K562 (cell line): Measurements from ENCODE around the gene PATL2. TPM values are rescaled to one million over a fixed set of nuclear protein-coding genes. Genes with fewer than 3 reads are reported as not detected.

ENCODE experiments used
- ATAC-seq: fragments of 200-7000 bp; cut with Tn5 transposase; 3 replicates; pipeline ENCODE4 v1.9.1; 2020; ENCODE audit warnings: moderate library complexity
- BruUV-seq: library from RNA; stranded (reverse); fragments of 400-500 nt; replicated peaks from 2 replicates; lab custom pipeline; 2021; lab: Mats Ljungman, UMichigan
- CTCF ChIA-PET: fragments of 300-600 bp; formaldehyde crosslinking; extraction: SDS; loops from one replicate; lab custom pipeline; 2021; ENCODE audit warnings: low intra/inter-chr PET ratio; lab: Yijun Ruan, JAX
- POLR2A ChIA-PET: fragments of 300-600, 350-650 bp; sonication (Branson Sonifier 250); formaldehyde crosslinking; extraction: SDS; loops from one replicate; lab custom pipeline; 2021; ENCODE audit warnings: antibody characterized with exemption, inconsistent platforms; lab: Yijun Ruan, JAX
- DNase-seq, 4 experiments: peaks; one replicate each; pipeline versions ENCODE4 v3.0.0 to v3.0.0-alpha.2; 2011 to 2018; ENCODE audit warnings: low spot score in 3 of 4, mixed read lengths in 3 of 4; ENCODE audit errors: extremely low read depth in 1 of 4
- FAIRE-seq: peaks from 2 replicates; lab custom pipeline; 2011; peaks lifted over from hg19 to GRCh38; lab: Jason Lieb, UNC
- H2AFZ ChIP-seq: 2 replicates; pipeline ENCODE4 v1.6.0; 2011; ENCODE audit warnings: low read depth, low read length, control low read depth, inconsistent platforms
- H3K27ac ChIP-seq: fragments of 200-600 bp; 3 replicates; pipeline ENCODE4 v1.8.0; 2011; ENCODE audit warnings: low read depth, mild to moderate bottlenecking, control low read depth, inconsistent platforms, low read length, moderate library complexity, mixed read lengths; ENCODE audit errors: extremely low read depth
- H3K27me3 ChIP-seq, 2 experiments: fragments of 300-600 bp in 1 of 2; 2 replicates in 1 of 2; 3 replicates in 1 of 2; pipeline versions ENCODE4 v1.6.0 to v1.8.0; 2011; ENCODE audit warnings: inconsistent platforms in 2 of 2, low read length in 2 of 2, mild to moderate bottlenecking in 1 of 2, mixed read lengths in 1 of 2, moderate library complexity in 1 of 2; ENCODE audit not compliant: control insufficient read depth in 2 of 2, insufficient read depth in 2 of 2
- H3K36me3 ChIP-seq: fragments of 300-600 bp; 3 replicates; pipeline ENCODE4 v1.8.0; 2011; ENCODE audit warnings: mild to moderate bottlenecking, low read length, inconsistent platforms; ENCODE audit not compliant: control insufficient read depth, insufficient read depth
- H3K4me1 ChIP-seq, 2 experiments: fragments of 200-600 bp in 1 of 2; replicated peaks in 1 of 2; 2 replicates in 1 of 2; 3 replicates in 1 of 2; pipeline versions ENCODE4 v1.5.1 to v1.8.0; 2011; ENCODE audit warnings: inconsistent platforms in 2 of 2, low read length in 2 of 2, mild to moderate bottlenecking in 1 of 2, mixed read lengths in 1 of 2, moderate library complexity in 1 of 2; ENCODE audit not compliant: control insufficient read depth in 2 of 2, insufficient read depth in 2 of 2
- H3K4me2 ChIP-seq: 2 replicates; pipeline ENCODE4 v1.6.1; 2011; ENCODE audit warnings: low read length, control low read depth, inconsistent platforms, mixed read lengths; ENCODE audit not compliant: insufficient read depth
- H3K4me3 ChIP-seq: fragments of 200-600 bp; sonication (generic), shearing (Covaris generic); 2 replicates; pipeline ENCODE4 v1.5.1; 2016; ENCODE audit warnings: control low read depth, inconsistent platforms
- H3K79me2 ChIP-seq: fragments of 200-600 bp; 3 replicates; pipeline ENCODE4 v1.8.0; 2011; ENCODE audit warnings: low read length, inconsistent platforms; ENCODE audit not compliant: control insufficient read depth, insufficient read depth
- H3K9ac ChIP-seq, 2 experiments: 2 replicates each; pipeline versions ENCODE4 v1.6.0 to v1.6.1; 2011; ENCODE audit warnings: low read depth in 2 of 2, low read length in 2 of 2, control low read depth in 1 of 2, inconsistent platforms in 1 of 2, mild to moderate bottlenecking in 1 of 2, mixed read lengths in 1 of 2; ENCODE audit not compliant: insufficient read depth in 1 of 2
- H3K9me1 ChIP-seq: one replicate; pipeline ENCODE4 v1.6.0; 2011; ENCODE audit warnings: inconsistent platforms, mild to moderate bottlenecking, low read length, moderate library complexity; ENCODE audit not compliant: control insufficient read depth, insufficient read depth
- H3K9me3 ChIP-seq: replicated peaks from 2 replicates; pipeline ENCODE4 v1.5.1; 2011; ENCODE audit warnings: low read depth, low read length, inconsistent platforms; ENCODE audit not compliant: control insufficient read depth, insufficient read depth
- H4K20me1 ChIP-seq: replicated peaks from 2 replicates; pipeline ENCODE4 v1.6.1; 2011; ENCODE audit warnings: low read length, inconsistent platforms, mixed read lengths; ENCODE audit not compliant: control insufficient read depth, insufficient read depth
- CHD1 ChIP-seq: fragments of 200-600 bp; sonication (generic); IDR thresholded peaks from one replicate; pipeline ENCODE4 v1.6.1; 2012; ENCODE audit warnings: mild to moderate bottlenecking, moderate library complexity, low read length, inconsistent platforms
- MYNN ChIP-seq, 2 experiments: sonication (generic); formaldehyde crosslinking in 1 of 2; IDR thresholded peaks; 2 replicates each; pipeline versions ENCODE4 v1.5.0 to v1.6.1; 2016 to 2020; ENCODE audit warnings: antibody characterized with exemption in 1 of 2, missing genetic modification reagents in 1 of 2
- ZNF121 ChIP-seq: sonication (generic); formaldehyde crosslinking; conservative IDR thresholded peaks from 2 replicates; pipeline ENCODE4 v1.8.0; 2022; ENCODE audit warnings: missing genetic modification reagents
- WGBS: fragments of 100-300 bp; shearing (Covaris generic); methylation state at CpG from one replicate; pipeline ENCODE4 v1.1.6; 2016; ENCODE audit warnings: low coverage, mixed read lengths; ENCODE audit not compliant: insufficient coverage; ENCODE audit errors: missing lambda C conversion rate; 5-methylcytosine and 5-hydroxymethylcytosine counted together
- in situ Hi-C: fragments of 300-500 bp; cut with MboI; formaldehyde crosslinking; loops from 4 replicates; pipeline ENCODE4 v1.15.0; 2018; ENCODE audit warnings: inconsistent platforms, mixed read lengths
- intact Hi-C: fragments of 100-400 bp; cut with micrococcal nuclease; formaldehyde crosslinking; loops from 2 replicates; pipeline ENCODE4 v1.14.2; 2022
- polyA plus RNA-seq, 8 experiments: library from polyadenylated mRNA; depleted of rRNA in 4 of 8; stranded (reverse) in 5 of 8; unstranded in 3 of 8; fragments of >200 nt; fragmentation: Nextera tagmentation in 2 of 8; fragmentation: Illumina TruSeq in 1 of 8; extraction: Ambion mirVana in 2 of 8; extraction: Trizol in 1 of 8; gene quantifications; 2 replicates each; pipeline versions ENCODE4 v1.2.1 to v1.2.3, GENCODE V29; 2011 to 2014; ENCODE audit warnings: inconsistent platforms in 1 of 8, missing spikeins in 1 of 8
- total RNA-seq, 7 experiments: library from RNA; depleted of rRNA in 6 of 7; stranded (reverse); fragments of >200 nt in 6 of 7; fragmentation: Illumina TruSeq in 2 of 7; extraction: Trizol in 2 of 7; gene quantifications; 2 replicates each; pipeline versions ENCODE4 v1.2.1 to v1.2.3, GENCODE V29; 2011 to 2021; ENCODE audit warnings: low replicate concordance in 1 of 7
- TF ChIP-seq, protein P1 (sequence below): sonication (generic); formaldehyde crosslinking; IDR thresholded peaks from 2 replicates; pipeline ENCODE4 v1.8.1; 2023; ENCODE audit warnings: mild to moderate bottlenecking, missing genetic modification reagents
- TF ChIP-seq, protein P2 (sequence below), 2 experiments: fragments of 450-650 bp; IDR thresholded peaks; 2 replicates each; pipeline ENCODE4 v1.6.1; 2016; ENCODE audit warnings: mild to moderate bottlenecking in 2 of 2, borderline replicate concordance in 1 of 2, low read depth in 1 of 2, moderate library complexity in 1 of 2

The PATL2 gene
- total and polyA plus RNA-seq, 9 of the 15 experiments (the other 6 are each of a cell fraction or from before 2014, with no cell fraction given): 0.42 to 1.1 (median 0.86) TPM

DNA sequence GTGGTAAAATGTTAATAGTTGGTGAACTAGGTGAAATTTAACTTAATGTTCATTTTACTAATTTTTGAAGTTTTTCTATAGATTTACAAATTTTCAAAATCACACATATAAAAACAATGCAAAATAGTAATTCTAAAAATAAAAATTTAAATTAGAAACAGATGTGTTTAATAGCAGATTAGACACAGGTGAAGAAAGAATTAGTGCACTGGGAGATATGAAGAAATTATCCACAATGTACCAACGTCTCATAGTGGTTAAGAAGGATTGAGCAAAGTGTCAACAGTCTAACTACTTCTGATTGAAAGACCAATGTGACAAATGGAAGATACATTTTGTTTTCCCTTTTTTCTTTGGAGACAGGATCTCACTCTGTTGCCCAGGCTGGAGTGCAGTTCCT is 74.1 kb downstream of the PATL2 start:
- CTCF ChIA-PET: no interaction called here
- no TSS peak for BruUV-seq
- WGBS: 70% methylated on average over 1 of the region's 1 CpG

DNA sequence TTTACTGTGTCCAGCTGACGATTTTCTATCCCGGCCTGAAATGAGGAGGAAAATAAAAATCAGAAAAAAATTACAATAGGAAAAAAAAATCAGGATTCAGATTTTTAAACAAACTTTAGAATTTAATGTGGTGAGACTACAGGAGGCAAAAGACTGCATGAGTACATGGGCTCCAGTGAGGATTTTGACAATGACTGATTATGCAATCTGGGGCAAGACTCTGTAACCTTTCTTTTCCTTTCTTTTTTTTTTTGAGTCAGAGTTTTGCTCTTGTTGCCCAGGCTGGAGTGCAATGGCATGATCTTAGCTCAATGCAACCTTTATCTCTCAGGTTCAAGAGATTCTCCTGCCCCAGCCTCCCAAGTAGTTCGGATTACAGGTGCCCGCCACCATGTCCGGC is 77.5 kb downstream of the PATL2 start:
- H3K4me2 ChIP-seq: no peak overlapping the region
- H4K20me1 ChIP-seq: no peaks in the 10 kb centered on the region
- CTCF ChIA-PET: no interaction called here
- no peak overlapping the region for H2AFZ ChIP-seq
- no peak overlapping the region for H3K9ac ChIP-seq
- no peaks in the 10 kb centered on the region for H3K9me1 ChIP-seq
- BruUV-seq: no TSS peak
- intact Hi-C loops: no loop called here
- 0 out of 3 replicates have a peak, but pooled peaks cover 2% of the 10 kb centered on the region for H3K79me2 ChIP-seq
- H3K36me3 ChIP-seq: peaks cover 83% of the 10 kb centered on the region
- in situ Hi-C loops: no loop called here
- no peaks in the 10 kb centered on the region for H3K4me1 ChIP-seq
- H3K27ac ChIP-seq: no peak overlapping the region
- no peak for ATAC-seq
- DNase-seq: no peak
- POLR2A ChIA-PET: interaction anchor here (0.6 to 0.9 kb wide), 2 partner anchors 11 to 87 kb away, joined by 3 read pairs; no protein-coding TSS in a partner anchor
- H3K4me3 ChIP-seq: no peak overlapping the region
- no peaks in the 10 kb centered on the region for H3K9me3 ChIP-seq
- no peak for FAIRE-seq
- H3K27me3 ChIP-seq: no peaks in the 10 kb centered on the region
- WGBS: 87% methylated on average over 5 of the region's 5 CpGs
- TF ChIP-seq, protein P1, sequence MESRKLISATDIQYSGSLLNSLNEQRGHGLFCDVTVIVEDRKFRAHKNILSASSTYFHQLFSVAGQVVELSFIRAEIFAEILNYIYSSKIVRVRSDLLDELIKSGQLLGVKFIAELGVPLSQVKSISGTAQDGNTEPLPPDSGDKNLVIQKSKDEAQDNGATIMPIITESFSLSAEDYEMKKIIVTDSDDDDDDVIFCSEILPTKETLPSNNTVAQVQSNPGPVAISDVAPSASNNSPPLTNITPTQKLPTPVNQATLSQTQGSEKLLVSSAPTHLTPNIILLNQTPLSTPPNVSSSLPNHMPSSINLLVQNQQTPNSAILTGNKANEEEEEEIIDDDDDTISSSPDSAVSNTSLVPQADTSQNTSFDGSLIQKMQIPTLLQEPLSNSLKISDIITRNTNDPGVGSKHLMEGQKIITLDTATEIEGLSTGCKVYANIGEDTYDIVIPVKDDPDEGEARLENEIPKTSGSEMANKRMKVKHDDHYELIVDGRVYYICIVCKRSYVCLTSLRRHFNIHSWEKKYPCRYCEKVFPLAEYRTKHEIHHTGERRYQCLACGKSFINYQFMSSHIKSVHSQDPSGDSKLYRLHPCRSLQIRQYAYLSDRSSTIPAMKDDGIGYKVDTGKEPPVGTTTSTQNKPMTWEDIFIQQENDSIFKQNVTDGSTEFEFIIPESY: no peak
- TF ChIP-seq, protein P2, sequence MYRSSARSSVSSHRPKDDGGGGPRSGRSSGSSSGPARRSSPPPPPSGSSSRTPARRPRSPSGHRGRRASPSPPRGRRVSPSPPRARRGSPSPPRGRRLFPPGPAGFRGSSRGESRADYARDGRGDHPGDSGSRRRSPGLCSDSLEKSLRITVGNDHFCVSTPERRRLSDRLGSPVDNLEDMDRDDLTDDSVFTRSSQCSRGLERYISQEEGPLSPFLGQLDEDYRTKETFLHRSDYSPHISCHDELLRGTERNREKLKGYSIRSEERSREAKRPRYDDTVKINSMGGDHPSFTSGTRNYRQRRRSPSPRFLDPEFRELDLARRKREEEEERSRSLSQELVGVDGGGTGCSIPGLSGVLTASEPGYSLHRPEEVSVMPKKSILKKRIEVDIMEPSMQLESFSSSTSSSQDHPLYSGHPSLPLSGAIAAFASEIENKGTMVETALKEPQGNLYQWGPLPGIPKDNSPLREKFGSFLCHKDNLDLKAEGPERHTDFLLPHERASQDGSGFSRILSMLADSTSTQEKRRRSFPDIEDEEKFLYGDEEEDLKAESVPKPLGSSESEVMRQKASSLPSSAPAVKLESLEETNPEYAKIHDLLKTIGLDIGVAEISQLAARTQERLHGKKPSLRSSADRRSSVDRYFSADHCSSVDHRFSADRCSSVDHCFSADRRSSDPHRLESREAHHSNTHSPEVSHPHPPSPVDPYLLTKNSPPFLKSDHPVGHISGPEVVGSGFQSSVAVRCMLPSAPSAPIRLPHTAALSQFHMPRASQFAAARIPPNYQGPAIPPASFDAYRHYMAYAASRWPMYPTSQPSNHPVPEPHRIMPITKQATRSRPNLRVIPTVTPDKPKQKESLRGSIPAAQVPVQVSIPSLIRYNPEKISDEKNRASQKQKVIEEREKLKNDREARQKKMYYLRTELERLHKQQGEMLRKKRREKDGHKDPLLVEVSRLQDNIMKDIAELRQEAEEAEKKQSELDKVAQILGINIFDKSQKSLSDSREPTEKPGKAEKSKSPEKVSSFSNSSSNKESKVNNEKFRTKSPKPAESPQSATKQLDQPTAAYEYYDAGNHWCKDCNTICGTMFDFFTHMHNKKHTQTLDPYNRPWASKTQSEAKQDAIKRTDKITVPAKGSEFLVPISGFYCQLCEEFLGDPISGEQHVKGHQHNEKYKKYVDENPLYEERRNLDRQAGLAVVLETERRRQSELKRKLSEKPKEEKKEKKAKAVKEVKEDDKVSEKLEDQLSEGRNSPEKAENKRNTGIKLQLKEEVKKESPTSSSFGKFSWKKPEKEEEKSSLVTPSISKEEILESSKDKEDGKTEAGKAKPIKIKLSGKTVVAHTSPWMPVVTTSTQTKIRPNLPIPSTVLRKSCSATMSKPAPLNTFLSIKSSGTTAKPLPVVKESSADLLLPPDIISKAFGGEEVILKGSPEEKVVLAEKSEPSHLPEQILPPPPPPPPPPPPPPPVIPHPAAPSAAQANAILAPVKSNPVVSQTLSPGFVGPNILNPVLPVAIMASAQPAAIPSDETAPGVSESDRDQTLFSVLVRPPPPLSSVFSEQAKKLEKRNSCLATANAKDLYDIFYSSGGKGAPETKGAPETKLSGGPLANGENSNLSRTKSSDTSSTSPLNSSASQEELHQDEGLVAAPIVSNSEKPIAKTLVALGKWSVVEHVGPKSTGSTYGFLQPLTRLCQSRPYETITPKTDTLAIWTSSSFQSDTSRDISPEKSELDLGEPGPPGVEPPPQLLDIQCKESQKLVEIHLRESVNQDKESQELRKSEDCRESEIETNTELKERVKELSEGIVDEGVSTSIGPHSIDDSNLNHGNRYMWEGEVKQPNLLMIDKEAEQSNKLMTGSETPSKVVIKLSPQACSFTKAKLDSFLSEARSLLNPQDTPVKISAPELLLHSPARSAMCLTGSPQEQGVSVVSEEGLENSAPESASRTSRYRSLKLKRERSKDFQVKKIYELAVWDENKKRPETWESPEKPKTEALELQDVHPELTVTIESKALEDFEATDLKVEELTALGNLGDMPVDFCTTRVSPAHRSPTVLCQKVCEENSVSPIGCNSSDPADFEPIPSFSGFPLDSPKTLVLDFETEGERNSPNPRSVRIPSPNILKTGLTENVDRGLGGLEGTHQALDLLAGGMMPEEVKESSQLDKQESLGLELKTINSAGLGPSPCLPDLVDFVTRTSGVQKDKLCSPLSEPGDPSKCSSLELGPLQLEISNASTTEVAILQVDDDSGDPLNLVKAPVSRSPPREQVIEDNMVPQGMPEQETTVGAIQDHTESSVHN (IDR thresholded peaks at IDR 0.05; ENCODE audit: borderline replicate concordance in 1 of 2, low read depth in 1 of 2): no peak
- no peak for TF ChIP-seq CHD1

More for the DNA sequence above, 74.1 kb downstream of the PATL2 start:
- no peaks in the 10 kb centered on the region for H4K20me1 ChIP-seq
- no peaks in the 10 kb centered on the region for H3K27me3 ChIP-seq
- H2AFZ ChIP-seq: no peak overlapping the region
- TF ChIP-seq ZNF121 (CRISPR knock-in tag) (peak; percentile 52; the same call in 1 of the 2 replicates), MYNN (IDR thresholded peaks at IDR 0.05) (no peak), MYNN (CRISPR knock-in tag; IDR thresholded peaks at IDR 0.05) (no peak)
- no peaks in the 10 kb centered on the region for H3K4me1 ChIP-seq
- H3K36me3 ChIP-seq: peaks cover 74% of the 10 kb centered on the region
- peaks cover 10% of the 10 kb centered on the region for H3K79me2 ChIP-seq
- ATAC-seq (no peak), DNase-seq (no peak), FAIRE-seq (no peak)
- H3K9me3 ChIP-seq: no peaks in the 10 kb centered on the region; the same call in 1 of the 2 replicates
- H3K27ac ChIP-seq: no peak overlapping the region
- intact Hi-C loops: no loop called here
- POLR2A ChIA-PET: no interaction called here
- H3K9me1 ChIP-seq: no peaks in the 10 kb centered on the region
- no peak overlapping the region for H3K4me3 ChIP-seq
- in situ Hi-C loops: no loop called here
- no peak overlapping the region for H3K4me2 ChIP-seq
- no peak overlapping the region for H3K9ac ChIP-seq
